Astrocyte of the cerebellum (primary cell): ENCODE data around the gene METTL25.
"Not testable (repeated sequence)": the region's sequence is repeated elsewhere in the genome, so short reads cannot be mapped to it uniquely, and the experiment has no call there.

Experiments
- DNase-seq: peaks from one replicate; pipeline ENCODE4 v3.0.0-alpha.2; 2011; ENCODE audit warnings: low read depth
- H3K4me3 ChIP-seq: 2 replicates; pipeline ENCODE4 v1.5.1; 2011; ENCODE audit warnings: mild to moderate bottlenecking, low read depth, low read length, moderate library complexity
- CTCF ChIP-seq: IDR thresholded peaks from 2 replicates; pipeline ENCODE4 v1.5.1; 2012; ENCODE audit warnings: low read length, low read depth, moderate library complexity, mild to moderate bottlenecking; ENCODE audit errors: missing control alignments
- in situ Hi-C: cut with HindIII; loops from 2 replicates; pipeline ENCODE4 v1.10.0; 2017; ENCODE audit warnings: low sequenced_read_pairs

The METTL25 gene

GRCh38 chr12:82329508-82329907 lies 28.8 kb upstream of the METTL25 start:
- DNase-seq: no peak
- in situ Hi-C loops: no loop called here
- TF ChIP-seq CTCF: no peak
- H3K4me3 ChIP-seq: no peak overlapping the region

GRCh38 chr12:82350161-82350560 lies 8.2 kb upstream of the METTL25 start:
- DNase-seq: no peak
- TF ChIP-seq CTCF: no peak
- in situ Hi-C loops: no loop called here
- H3K4me3 ChIP-seq: no peak overlapping the region

- in situ Hi-C loops: no loop called here
- TF ChIP-seq CTCF: no peak
- no peak for DNase-seq
- H3K4me3 ChIP-seq: no peak overlapping the region
These were observed 6.9 kb upstream of the METTL25 start for GRCh38 chr12:82351390-82351789.

- DNase-seq: no peak
- in situ Hi-C loops: no loop called here
- no peak for TF ChIP-seq CTCF
- peak overlapping the region; percentile 96 for H3K4me3 ChIP-seq
These were observed 989 bp upstream of the METTL25 start for GRCh38 chr12:82357340-82357739.

GRCh38 chr12:82357845-82358199 lies 507 bp upstream of the METTL25 start:
- in situ Hi-C loops: no loop called here
- no peak for DNase-seq
- TF ChIP-seq CTCF: no peak

GRCh38 chr12:82359115-82359478 lies 768 bp downstream of the METTL25 start:
- H3K4me3 ChIP-seq: peak overlapping the region; percentile 96
- no peak for DNase-seq
- in situ Hi-C loops: no loop called here
- no peak for TF ChIP-seq CTCF

More at GRCh38 chr12:82357845-82358199, 507 bp upstream of the METTL25 start:
- peak overlapping the region; percentile 96 for H3K4me3 ChIP-seq

- DNase-seq, H3K4me3 ChIP-seq, in situ Hi-C loops: not testable (repeated sequence)
These were observed 2.5 kb downstream of the METTL25 start for GRCh38 chr12:82360834-82361233.
